ENCODE measurements around the gene CFAP99. TPM values are rescaled to one million over a fixed set of nuclear protein-coding genes. Genes with fewer than 3 reads are reported as not detected.

Gene CFAP99
- total and polyA plus RNA-seq, 2 experiments from 2014 or later, result not detected

DNA sequence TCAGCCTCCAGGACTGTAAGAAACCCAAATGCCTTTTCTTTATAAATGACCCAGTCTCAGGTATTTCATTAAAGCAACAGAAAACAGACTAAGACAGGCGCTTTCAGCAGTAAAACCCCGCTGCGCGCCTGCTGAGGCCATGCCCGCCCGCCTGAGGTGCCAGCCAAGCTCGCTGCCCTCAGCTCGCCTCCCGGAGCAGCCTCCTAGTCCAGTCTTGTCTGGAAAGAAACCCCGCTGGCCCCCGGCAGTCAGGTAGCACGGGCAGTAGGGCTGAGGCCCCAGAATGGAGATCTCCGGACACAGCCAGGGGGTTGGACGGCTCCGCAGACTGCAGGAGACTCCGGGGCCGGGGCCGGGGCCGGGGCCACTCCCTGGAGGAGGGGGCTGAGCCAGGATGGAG, 32.0 kb upstream of the CFAP99 start:
- Mint-ChIP-seq H3K9me3 (peaks cover 3% of the 10 kb centered on the region), H3K27ac (no peak overlapping the region), H3K36me3 (ENCODE audit: low read depth) (no peaks in the 10 kb centered on the region; the same call in 2 of the 3 replicates), H3K27me3 (ENCODE audit: insufficient read depth, low read depth, poor library complexity) (peaks cover 8% of the 10 kb centered on the region), H3K4me3 (no peak overlapping the region), H3K4me1 (peaks cover 33% of the 10 kb centered on the region)
- Histone ChIP-seq H4K20me1 (replicated peaks; ENCODE audit: insufficient read depth) (no peaks in the 10 kb centered on the region), H3K4me3 (no peak overlapping the region), H3K9me2 (ENCODE audit: insufficient read depth) (no peaks in the 10 kb centered on the region), H3F3A (replicated peaks; ENCODE audit: low read depth) (no peaks in the 10 kb centered on the region), H3K27me3 (ENCODE audit: insufficient read depth) (no peaks in the 10 kb centered on the region), H3K79me2 (replicated peaks; ENCODE audit: insufficient read depth) (no peaks in the 10 kb centered on the region), H2AFZ (no peak overlapping the region), H3K4me1 (ENCODE audit: insufficient read depth) (peaks cover 19% of the 10 kb centered on the region), H3K27ac (ENCODE audit: low read depth) (no peak overlapping the region), H3K4me2 (no peak overlapping the region), H3K36me3 (ENCODE audit: insufficient read depth) (no peaks in the 10 kb centered on the region)
- TF ChIP-seq EZH2phosphoT487 (IDR thresholded peaks at IDR 0.05; ENCODE audit: unreplicated experiment) (no peak), JUNB (IDR thresholded peaks at IDR 0.05; ENCODE audit: unreplicated experiment) (no peak), EZH2 (IDR thresholded peaks at IDR 0.05; ENCODE audit: low read depth, unreplicated experiment) (no peak), NANOG (IDR thresholded peaks at IDR 0.05; ENCODE audit: borderline replicate concordance) (no peak), ZNF462 (CRISPR knock-in tag; IDR thresholded peaks at IDR 0.05) (no peak), POLR2AphosphoS5 (IDR thresholded peaks at IDR 0.05; ENCODE audit: low read depth) (no peak), STAT1 (IDR thresholded peaks at IDR 0.05; ENCODE audit: unreplicated experiment) (no peak), ZNF114 (CRISPR knock-in tag; IDR thresholded peaks at IDR 0.05) (no peak)
- TF ChIP-seq, protein P1, sequence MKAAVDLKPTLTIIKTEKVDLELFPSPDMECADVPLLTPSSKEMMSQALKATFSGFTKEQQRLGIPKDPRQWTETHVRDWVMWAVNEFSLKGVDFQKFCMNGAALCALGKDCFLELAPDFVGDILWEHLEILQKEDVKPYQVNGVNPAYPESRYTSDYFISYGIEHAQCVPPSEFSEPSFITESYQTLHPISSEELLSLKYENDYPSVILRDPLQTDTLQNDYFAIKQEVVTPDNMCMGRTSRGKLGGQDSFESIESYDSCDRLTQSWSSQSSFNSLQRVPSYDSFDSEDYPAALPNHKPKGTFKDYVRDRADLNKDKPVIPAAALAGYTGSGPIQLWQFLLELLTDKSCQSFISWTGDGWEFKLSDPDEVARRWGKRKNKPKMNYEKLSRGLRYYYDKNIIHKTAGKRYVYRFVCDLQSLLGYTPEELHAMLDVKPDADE (IDR thresholded peaks at IDR 0.05), result no peak
- TF ChIP-seq, protein P2, sequence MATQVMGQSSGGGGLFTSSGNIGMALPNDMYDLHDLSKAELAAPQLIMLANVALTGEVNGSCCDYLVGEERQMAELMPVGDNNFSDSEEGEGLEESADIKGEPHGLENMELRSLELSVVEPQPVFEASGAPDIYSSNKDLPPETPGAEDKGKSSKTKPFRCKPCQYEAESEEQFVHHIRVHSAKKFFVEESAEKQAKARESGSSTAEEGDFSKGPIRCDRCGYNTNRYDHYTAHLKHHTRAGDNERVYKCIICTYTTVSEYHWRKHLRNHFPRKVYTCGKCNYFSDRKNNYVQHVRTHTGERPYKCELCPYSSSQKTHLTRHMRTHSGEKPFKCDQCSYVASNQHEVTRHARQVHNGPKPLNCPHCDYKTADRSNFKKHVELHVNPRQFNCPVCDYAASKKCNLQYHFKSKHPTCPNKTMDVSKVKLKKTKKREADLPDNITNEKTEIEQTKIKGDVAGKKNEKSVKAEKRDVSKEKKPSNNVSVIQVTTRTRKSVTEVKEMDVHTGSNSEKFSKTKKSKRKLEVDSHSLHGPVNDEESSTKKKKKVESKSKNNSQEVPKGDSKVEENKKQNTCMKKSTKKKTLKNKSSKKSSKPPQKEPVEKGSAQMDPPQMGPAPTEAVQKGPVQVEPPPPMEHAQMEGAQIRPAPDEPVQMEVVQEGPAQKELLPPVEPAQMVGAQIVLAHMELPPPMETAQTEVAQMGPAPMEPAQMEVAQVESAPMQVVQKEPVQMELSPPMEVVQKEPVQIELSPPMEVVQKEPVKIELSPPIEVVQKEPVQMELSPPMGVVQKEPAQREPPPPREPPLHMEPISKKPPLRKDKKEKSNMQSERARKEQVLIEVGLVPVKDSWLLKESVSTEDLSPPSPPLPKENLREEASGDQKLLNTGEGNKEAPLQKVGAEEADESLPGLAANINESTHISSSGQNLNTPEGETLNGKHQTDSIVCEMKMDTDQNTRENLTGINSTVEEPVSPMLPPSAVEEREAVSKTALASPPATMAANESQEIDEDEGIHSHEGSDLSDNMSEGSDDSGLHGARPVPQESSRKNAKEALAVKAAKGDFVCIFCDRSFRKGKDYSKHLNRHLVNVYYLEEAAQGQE (IDR thresholded peaks at IDR 0.05; ENCODE audit: unreplicated experiment), result no peak
- TF ChIP-seq, protein P3, sequence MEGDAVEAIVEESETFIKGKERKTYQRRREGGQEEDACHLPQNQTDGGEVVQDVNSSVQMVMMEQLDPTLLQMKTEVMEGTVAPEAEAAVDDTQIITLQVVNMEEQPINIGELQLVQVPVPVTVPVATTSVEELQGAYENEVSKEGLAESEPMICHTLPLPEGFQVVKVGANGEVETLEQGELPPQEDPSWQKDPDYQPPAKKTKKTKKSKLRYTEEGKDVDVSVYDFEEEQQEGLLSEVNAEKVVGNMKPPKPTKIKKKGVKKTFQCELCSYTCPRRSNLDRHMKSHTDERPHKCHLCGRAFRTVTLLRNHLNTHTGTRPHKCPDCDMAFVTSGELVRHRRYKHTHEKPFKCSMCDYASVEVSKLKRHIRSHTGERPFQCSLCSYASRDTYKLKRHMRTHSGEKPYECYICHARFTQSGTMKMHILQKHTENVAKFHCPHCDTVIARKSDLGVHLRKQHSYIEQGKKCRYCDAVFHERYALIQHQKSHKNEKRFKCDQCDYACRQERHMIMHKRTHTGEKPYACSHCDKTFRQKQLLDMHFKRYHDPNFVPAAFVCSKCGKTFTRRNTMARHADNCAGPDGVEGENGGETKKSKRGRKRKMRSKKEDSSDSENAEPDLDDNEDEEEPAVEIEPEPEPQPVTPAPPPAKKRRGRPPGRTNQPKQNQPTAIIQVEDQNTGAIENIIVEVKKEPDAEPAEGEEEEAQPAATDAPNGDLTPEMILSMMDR (conservative IDR thresholded peaks at IDR 0.05; ENCODE audit: low read depth in 2 of 2), result no peak
- ATAC-seq (no peak), DNase-seq (ENCODE audit: low spot score) (no peak)

Data from GM23338 (cell line).